H9 (cell line): ENCODE data around the gene HGS. TPM values are rescaled to one million over a fixed set of nuclear protein-coding genes. Genes with fewer than 3 reads are reported as not detected.
A peak's percentile ranks its signal among the peaks of the same experiment; 100 is the strongest.

Experiments used
- DNase-seq: peaks from one replicate; pipeline ENCODE4 v3.0.0-alpha.2; 2017
- H2AFZ ChIP-seq: one replicate; pipeline ENCODE4 v1.6.1; 2013; ENCODE audit warnings: mild to moderate bottlenecking, low read length, control low read depth, moderate library complexity
- H2AK5ac ChIP-seq: 2 replicates; pipeline ENCODE4 v1.6.1; 2013; ENCODE audit warnings: low read length, control low read depth, mixed read lengths; ENCODE audit not compliant: insufficient read length
- H2BK120ac ChIP-seq: one replicate; pipeline ENCODE4 v1.6.1; 2013; ENCODE audit warnings: low read depth, mild to moderate bottlenecking, low read length, control low read depth, inconsistent platforms; ENCODE audit not compliant: poor library complexity, severe bottlenecking
- H2BK12ac ChIP-seq: 2 replicates; pipeline ENCODE4 v1.6.1; 2013; ENCODE audit warnings: low read length, control low read depth, mixed read lengths, low read depth; ENCODE audit not compliant: insufficient read length
- H2BK15ac ChIP-seq: 2 replicates; pipeline ENCODE4 v1.6.1; 2013; ENCODE audit warnings: low read depth, low read length, control low read depth
- H2BK20ac ChIP-seq: one replicate; pipeline ENCODE4 v1.6.1; 2013; ENCODE audit warnings: low read depth, mild to moderate bottlenecking, low read length, control low read depth, inconsistent platforms; ENCODE audit not compliant: poor library complexity, severe bottlenecking
- H2BK5ac ChIP-seq: 2 replicates; pipeline ENCODE4 v1.6.1; 2013; ENCODE audit warnings: low read length, control low read depth, mixed read lengths; ENCODE audit not compliant: insufficient read length
- H3K14ac ChIP-seq: 2 replicates; pipeline ENCODE4 v1.6.1; 2013; ENCODE audit warnings: low read length, control low read depth; ENCODE audit not compliant: insufficient read depth
- H3K18ac ChIP-seq: 2 replicates; pipeline ENCODE4 v1.6.1; 2013; ENCODE audit warnings: low read depth, mild to moderate bottlenecking, mixed read lengths, low read length, control low read depth; ENCODE audit not compliant: insufficient read length
- H3K23ac ChIP-seq: 2 replicates; pipeline ENCODE4 v1.6.1; 2013; ENCODE audit warnings: low read length, control low read depth, mixed read lengths, low read depth; ENCODE audit not compliant: insufficient read length
- H3K23me2 ChIP-seq: 2 replicates; pipeline ENCODE4 v1.6.1; 2013; ENCODE audit warnings: low read depth, mild to moderate bottlenecking, mixed read lengths, low read length, control low read depth; ENCODE audit not compliant: insufficient read length, poor library complexity, severe bottlenecking
- H3K27ac ChIP-seq: 2 replicates; pipeline ENCODE4 v1.5.1; 2013; ENCODE audit warnings: low read length, control low read depth, mixed read lengths, low read depth; ENCODE audit not compliant: insufficient read length
- H3K27me3 ChIP-seq: 2 replicates; pipeline ENCODE4 v1.6.1; 2013; ENCODE audit warnings: low read length, control low read depth, inconsistent platforms; ENCODE audit not compliant: insufficient read depth
- H3K4ac ChIP-seq: 2 replicates; pipeline ENCODE4 v1.6.1; 2013; ENCODE audit warnings: low read depth, mild to moderate bottlenecking, control low read depth, inconsistent platforms, low read length, moderate library complexity
- H3K4me1 ChIP-seq: 2 replicates; pipeline ENCODE4 v1.6.1; 2013; ENCODE audit warnings: low read length, control low read depth, inconsistent platforms; ENCODE audit not compliant: insufficient read depth
- H3K4me2 ChIP-seq: 2 replicates; pipeline ENCODE4 v1.6.1; 2013; ENCODE audit warnings: low read length, control low read depth, mixed read lengths; ENCODE audit not compliant: insufficient read length, insufficient read depth
- H3K56ac ChIP-seq: 2 replicates; pipeline ENCODE4 v1.6.1; 2013; ENCODE audit warnings: low read depth, mild to moderate bottlenecking, mixed read lengths, low read length, control low read depth; ENCODE audit not compliant: insufficient read length
- H3K79me1 ChIP-seq: 2 replicates; pipeline ENCODE4 v1.6.1; 2013; ENCODE audit warnings: low read depth, mild to moderate bottlenecking, moderate library complexity, low read length, control low read depth, inconsistent platforms; ENCODE audit not compliant: insufficient read depth, poor library complexity, severe bottlenecking
- H3K79me2 ChIP-seq: 2 replicates; pipeline ENCODE4 v1.6.1; 2013; ENCODE audit warnings: low read length, control low read depth, inconsistent platforms; ENCODE audit not compliant: insufficient read depth
- H3K9ac ChIP-seq: 2 replicates; pipeline ENCODE4 v1.6.1; 2013; ENCODE audit warnings: low read length, control low read depth, mixed read lengths; ENCODE audit not compliant: insufficient read length; ENCODE audit errors: extremely low read depth
- H3K9me3 ChIP-seq: one replicate; pipeline ENCODE4 v1.6.1; 2013; ENCODE audit warnings: low read depth, low read length, inconsistent platforms; ENCODE audit not compliant: control insufficient read depth
- H3T11ph ChIP-seq: one replicate; pipeline ENCODE4 v1.6.1; 2013; ENCODE audit warnings: mild to moderate bottlenecking, low read length, control low read depth, inconsistent platforms
- H4K20me1 ChIP-seq: one replicate; pipeline ENCODE4 v1.6.1; 2013; ENCODE audit not compliant: control insufficient read depth, insufficient read length, insufficient read depth
- H4K5ac ChIP-seq: 2 replicates; pipeline ENCODE4 v1.6.1; 2013; ENCODE audit warnings: low read depth, mild to moderate bottlenecking, mixed read lengths, low read length, control low read depth; ENCODE audit not compliant: insufficient read length
- H4K8ac ChIP-seq: replicated peaks from 2 replicates; pipeline ENCODE4 v1.6.1; 2013; ENCODE audit warnings: low read length, control low read depth, mixed read lengths, low read depth; ENCODE audit not compliant: insufficient read length
- H4K91ac ChIP-seq: 2 replicates; pipeline ENCODE4 v1.6.1; 2013; ENCODE audit warnings: low read depth, mild to moderate bottlenecking, moderate library complexity, mixed read lengths, low read length, control low read depth; ENCODE audit not compliant: insufficient read length
- H3K27ac Mint-ChIP-seq, 3 experiments: 2 replicates in 2 of 3; 3 replicates in 1 of 3; pipeline ENCODE4 v1.8.0; 2020 to 2021; ENCODE audit warnings: mixed read lengths in 3 of 3, mild to moderate bottlenecking in 1 of 3, moderate library complexity in 1 of 3
- H3K27me3 Mint-ChIP-seq: 2 replicates; pipeline ENCODE4 v1.8.0; 2021; ENCODE audit warnings: low read depth, mild to moderate bottlenecking, moderate library complexity, mixed read lengths
- H3K36me3 Mint-ChIP-seq, 3 experiments: 2 replicates in 2 of 3; 3 replicates in 1 of 3; pipeline ENCODE4 v1.8.0; 2020 to 2021; ENCODE audit warnings: low read depth in 3 of 3, mixed read lengths in 3 of 3; ENCODE audit not compliant: insufficient read depth in 1 of 3
- H3K4me1 Mint-ChIP-seq, 2 experiments: 2 replicates each; pipeline ENCODE4 v1.8.0; 2020; ENCODE audit warnings: mixed read lengths in 2 of 2
- H3K4me3 Mint-ChIP-seq, 2 experiments: 2 replicates in 1 of 2; 3 replicates in 1 of 2; pipeline ENCODE4 v1.8.0; 2020 to 2021; ENCODE audit warnings: mild to moderate bottlenecking in 2 of 2, mixed read lengths in 2 of 2, moderate library complexity in 1 of 2
- H3K9me3 Mint-ChIP-seq, 2 experiments: 2 replicates in 1 of 2; 3 replicates in 1 of 2; pipeline ENCODE4 v1.8.0; 2020; ENCODE audit warnings: mild to moderate bottlenecking in 2 of 2, mixed read lengths in 2 of 2, moderate library complexity in 1 of 2
- CTCF ChIP-seq: fragments of 200-600 bp; sonication (generic); conservative IDR thresholded peaks from 3 replicates; pipeline ENCODE4 v1.8.0; 2021; ENCODE audit warnings: antibody characterized with exemption, mild to moderate bottlenecking
- WGBS: extraction: QIAGEN DNeasy Blood & Tissue Kit; methylation state at CpG from one replicate; pipeline ENCODE4 v1.1.7; 2013; ENCODE audit warnings: missing lambda C conversion rate, low lambda C conversion rate, mixed read lengths; ENCODE audit not compliant: insufficient read length; ENCODE audit errors: extremely low coverage; 5-methylcytosine and 5-hydroxymethylcytosine counted together
- total RNA-seq: library from RNA; stranded (reverse); gene quantifications from 2 replicates; pipeline ENCODE4 v1.2.1, GENCODE V29; 2021

Gene HGS
- total RNA-seq, 1 experiment from 2014 or later = 106 TPM

GRCh38 chr17:81733507-81734404 lies 49.9 kb downstream of the HGS start:
- Mint-ChIP-seq H3K4me1 (peaks cover 14 to 25% of the 10 kb centered on the region in 2 experiments), H3K9me3 (no peaks in the 10 kb centered on the region), H3K27me3 (peaks cover 16% of the 10 kb centered on the region), H3K36me3 (no peaks in the 10 kb centered on the region), H3K27ac (no peak overlapping the region), H3K4me3 (0 out of 5 replicates have a peak overlapping the region, but pooled peaks of 1 of the 2 experiments have one; percentile 2)
- no peak overlapping the region for H3K9ac ChIP-seq
- H3K79me2 ChIP-seq = no peaks in the 10 kb centered on the region
- no peaks in the 10 kb centered on the region; the same call in 1 of the 2 replicates for H3K4me1 ChIP-seq
- no peak overlapping the region for H3K4me2 ChIP-seq
- H3K79me1 ChIP-seq = no peaks in the 10 kb centered on the region
- H2AK5ac ChIP-seq = no peak overlapping the region
- no peak overlapping the region for H3K4ac ChIP-seq
- DNase-seq = peak; percentile 94
- no peak overlapping the region for H3K18ac ChIP-seq
- H2BK20ac ChIP-seq = no peak overlapping the region
- no peak overlapping the region for H3K27ac ChIP-seq
- peak; percentile 96 for TF ChIP-seq CTCF
- H2BK15ac ChIP-seq = no peak overlapping the region
- no peak overlapping the region for H3K23ac ChIP-seq
- no peaks in the 10 kb centered on the region for H3K9me3 ChIP-seq
- no CpG with 5 or more reads among the region's 32 CpGs for WGBS
- no peaks in the 10 kb centered on the region for H3K23me2 ChIP-seq
- H3K27me3 ChIP-seq = no peaks in the 10 kb centered on the region
- no peak overlapping the region for H3K56ac ChIP-seq
- no peak overlapping the region for H4K91ac ChIP-seq
- H4K5ac ChIP-seq = no peak overlapping the region
- H3T11ph ChIP-seq = no peak overlapping the region
- H2BK12ac ChIP-seq = no peak overlapping the region
- H4K20me1 ChIP-seq = no peaks in the 10 kb centered on the region
- no peak overlapping the region for H4K8ac ChIP-seq
- no peak overlapping the region for H2BK5ac ChIP-seq
- no peak overlapping the region for H3K14ac ChIP-seq
- no peak overlapping the region for H2BK120ac ChIP-seq
- no peak overlapping the region for H2AFZ ChIP-seq
